ENCODE measurements around the gene G0S2. TPM values are rescaled to one million over a fixed set of nuclear protein-coding genes. Genes with fewer than 3 reads are reported as not detected.

The G0S2 gene
- 10 to 100 TPM; 19.3 to 33.5 (median 21.5) TPM for total RNA-seq
- 10 to 100 TPM; 25.2 to 70.5 (median 59.3) TPM for polyA plus RNA-seq

GRCh38 chr1:209674957-209675564 is at the start of gene G0S2:
Gene G0S2 (plus strand): TSS chr1:209675412. CDS start chr1:209675685, 273 bp downstream.
- H3K27me3 ChIP-seq = no peaks in the 10 kb centered on the region
- peaks cover 0 to 18% (median 13%) of the 10 kb centered on the region in 4 donors for H3K4me1 ChIP-seq
- peak within 1 kb of the TSS; percentile 57 to 64 (median 62) for H3K27ac ChIP-seq
- no peaks in the 10 kb centered on the region for H3K9me3 ChIP-seq
- H3K36me3 ChIP-seq = no peaks in the 10 kb centered on the region
- 2% methylated on average over 47 of the region's 47 CpGs for WGBS, 2 donors
- intact Hi-C loops (cut with DNase I) = loop anchor here (2.0 kb wide), 1 partner anchor 32 kb away; no protein-coding TSS in a partner anchor
- peak; percentile 88 for DNase-seq
- TF ChIP-seq CTCF (IDR thresholded peaks at IDR 0.05) (no peak), POLR2AphosphoS5 (IDR thresholded peaks at IDR 0.05) (peak; percentile 23 to 69 (median 52)), POLR2A (IDR thresholded peaks at IDR 0.05) (peak in 1 of 2 donors; percentile 39)
- H3K4me3 ChIP-seq = peak within 1 kb of the TSS; percentile 47 to 55 (median 50)

- 90 to 92% methylated on average over 18 of the region's 18 CpGs for WGBS, 2 donors
- peaks cover 0 to 9% (median 5%) of the 10 kb centered on the region in 4 donors for H3K4me1 ChIP-seq
- no peaks in the 10 kb centered on the region for H3K9me3 ChIP-seq
- no peaks in the 10 kb centered on the region for H3K36me3 ChIP-seq
- no peak for DNase-seq
- H3K27me3 ChIP-seq = no peaks in the 10 kb centered on the region
- TF ChIP-seq POLR2A (IDR thresholded peaks at IDR 0.05) (no peak), CTCF (IDR thresholded peaks at IDR 0.05) (no peak), EP300 (IDR thresholded peaks at IDR 0.05) (no peak), POLR2AphosphoS5 (IDR thresholded peaks at IDR 0.05) (no peak)
- H3K27ac ChIP-seq = no peak overlapping the region
- H3K4me3 ChIP-seq = no peak overlapping the region
- intact Hi-C loops (cut with DNase I) = loop anchor here (5.0 kb wide), 1 partner anchor 49 kb away; no protein-coding TSS in a partner anchor
Measured at GRCh38 chr1:209625791-209626285, 49.4 kb upstream of the G0S2 start.

- intact Hi-C loops (cut with DNase I) = loop anchor here (5.0 kb wide), 1 partner anchor 49 kb away; no protein-coding TSS in a partner anchor
- WGBS, 2 donors = 94 to 95% methylated on average over 19 of the region's 19 CpGs
- DNase-seq = no peak
- Histone ChIP-seq H3K4me1 (peaks cover 0 to 9% (median 5%) of the 10 kb centered on the region in 4 donors), H3K9me3 (no peaks in the 10 kb centered on the region), H3K27me3 (no peaks in the 10 kb centered on the region), H3K27ac (no peak overlapping the region), H3K36me3 (no peaks in the 10 kb centered on the region), H3K4me3 (no peak overlapping the region)
- TF ChIP-seq EP300 (IDR thresholded peaks at IDR 0.05) (no peak), POLR2A (IDR thresholded peaks at IDR 0.05) (no peak), CTCF (IDR thresholded peaks at IDR 0.05) (no peak), POLR2AphosphoS5 (IDR thresholded peaks at IDR 0.05) (no peak)
Measured at GRCh38 chr1:209626346-209627026, 48.7 kb upstream of the G0S2 start.

GRCh38 chr1:209627027-209627731 is 48.0 kb upstream of the G0S2 start:
- Histone ChIP-seq H3K27me3 (no peaks in the 10 kb centered on the region), H3K9me3 (no peaks in the 10 kb centered on the region), H3K36me3 (no peaks in the 10 kb centered on the region), H3K4me1 (peaks cover 0 to 9% (median 5%) of the 10 kb centered on the region in 4 donors), H3K4me3 (no peak overlapping the region), H3K27ac (no peak overlapping the region)
- TF ChIP-seq POLR2A (IDR thresholded peaks at IDR 0.05) = no peak
- TF ChIP-seq CTCF (IDR thresholded peaks at IDR 0.05) = no peak
- TF ChIP-seq POLR2AphosphoS5 (IDR thresholded peaks at IDR 0.05) = no peak
- TF ChIP-seq EP300 (IDR thresholded peaks at IDR 0.05) = no peak
- DNase-seq = no peak
- intact Hi-C loops (cut with DNase I) = loop anchor here (5.0 kb wide), 1 partner anchor 50 kb away; no protein-coding TSS in a partner anchor
- WGBS, 2 donors = 67 to 76% methylated on average over 16 of the region's 16 CpGs

Data from sigmoid colon (tissue), 7 donors.